K562 (cell line): ENCODE data around the gene AKAP13. TPM values are rescaled to one million over a fixed set of nuclear protein-coding genes. Genes with fewer than 3 reads are reported as not detected.

ENCODE experiments used
- ATF6 ChIP-seq: sonication (generic); formaldehyde crosslinking; IDR thresholded peaks from 2 replicates; pipeline ENCODE4 v1.4.0; 2020; ENCODE audit warnings: mild to moderate bottlenecking, missing genetic modification reagents
- KDM2B ChIP-seq: fragments of 250-450 bp; sonication (Bioruptor Pico); IDR thresholded peaks from 2 replicates; pipeline ENCODE4 v1.8.0; 2021; ENCODE audit warnings: mild to moderate bottlenecking, moderate library complexity
- RNF219 ChIP-seq: fragments of 250-450 bp; sonication (Bioruptor Pico); IDR thresholded peaks from 2 replicates; pipeline ENCODE4 v1.5.0; 2022; ENCODE audit warnings: mild to moderate bottlenecking
- SP1 ChIP-seq: sonication (generic); formaldehyde crosslinking; IDR thresholded peaks from 2 replicates; pipeline ENCODE4 v1.8.1; 2022; ENCODE audit warnings: mild to moderate bottlenecking, missing genetic modification reagents
- ZBTB34 ChIP-seq: fragments of 250-450 bp; sonication (Bioruptor Pico); IDR thresholded peaks from 2 replicates; pipeline ENCODE4 v1.8.0; 2021; ENCODE audit warnings: mild to moderate bottlenecking, moderate library complexity
- polyA plus RNA-seq, 8 experiments: library from polyadenylated mRNA; depleted of rRNA in 4 of 8; stranded (reverse) in 5 of 8; unstranded in 3 of 8; fragments of >200 nt; fragmentation: Nextera tagmentation in 2 of 8; fragmentation: Illumina TruSeq in 1 of 8; extraction: Ambion mirVana in 2 of 8; extraction: Trizol in 1 of 8; gene quantifications; 2 replicates each; pipeline versions ENCODE4 v1.2.1 to v1.2.3, GENCODE V29; 2011 to 2014; ENCODE audit warnings: inconsistent platforms in 1 of 8, missing spikeins in 1 of 8
- total RNA-seq, 7 experiments: library from RNA; depleted of rRNA in 6 of 7; stranded (reverse); fragments of >200 nt in 6 of 7; fragmentation: Illumina TruSeq in 2 of 7; extraction: Trizol in 2 of 7; gene quantifications; 2 replicates each; pipeline versions ENCODE4 v1.2.1 to v1.2.3, GENCODE V29; 2011 to 2021; ENCODE audit warnings: low replicate concordance in 1 of 7

The AKAP13 gene
- total and polyA plus RNA-seq, 9 of the 15 experiments (the other 6 are each of a cell fraction or from before 2014, with no cell fraction given), result 0.03 to 1.7 (median 0.42) TPM

GRCh38 chr15:85397151-85397550 lies 16.7 kb downstream of the AKAP13 start (continued):
- TF ChIP-seq SP1 (CRISPR knock-in tag) (no peak), ZBTB34 (CRISPR knock-in tag) (no peak), KDM2B (CRISPR knock-in tag) (no peak), ATF6 (no peak), RNF219 (CRISPR knock-in tag) (no peak)
